NOMO-1 treated with dmso at 0.1 percent for 144 hours (cell line): ENCODE measurements around the gene SMIM12.
"Not testable (repeated sequence)": the region's sequence is repeated elsewhere in the genome, so short reads cannot be mapped to it uniquely, and the experiment has no call there.

Experiments
- DNase-seq: peaks from one replicate; lab custom pipeline; 2025; ENCODE audit not compliant: unreplicated experiment; lab: John Stamatoyannopoulos, UW

SMIM12 gene

DNA sequence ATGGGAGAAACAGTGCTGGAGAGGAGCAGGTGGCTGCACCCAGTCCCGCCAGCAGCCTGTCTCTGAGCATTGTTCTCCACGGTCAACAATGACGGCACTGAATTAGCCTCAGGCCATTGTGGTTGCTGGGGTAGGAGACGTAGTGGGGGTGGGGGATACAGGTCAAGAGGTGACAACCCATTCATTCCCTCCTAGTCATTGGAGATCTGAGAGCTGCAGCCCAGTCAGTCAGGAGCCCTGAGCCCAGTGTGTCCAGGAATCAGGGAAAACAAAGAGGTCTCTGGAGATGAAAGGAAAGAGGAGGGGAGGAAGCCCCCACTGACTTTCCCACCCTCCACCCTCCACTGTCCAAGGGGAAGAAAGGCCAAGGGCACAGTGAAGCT lies 15.3 kb downstream of the SMIM12 start:
- no peak for DNase-seq

DNA sequence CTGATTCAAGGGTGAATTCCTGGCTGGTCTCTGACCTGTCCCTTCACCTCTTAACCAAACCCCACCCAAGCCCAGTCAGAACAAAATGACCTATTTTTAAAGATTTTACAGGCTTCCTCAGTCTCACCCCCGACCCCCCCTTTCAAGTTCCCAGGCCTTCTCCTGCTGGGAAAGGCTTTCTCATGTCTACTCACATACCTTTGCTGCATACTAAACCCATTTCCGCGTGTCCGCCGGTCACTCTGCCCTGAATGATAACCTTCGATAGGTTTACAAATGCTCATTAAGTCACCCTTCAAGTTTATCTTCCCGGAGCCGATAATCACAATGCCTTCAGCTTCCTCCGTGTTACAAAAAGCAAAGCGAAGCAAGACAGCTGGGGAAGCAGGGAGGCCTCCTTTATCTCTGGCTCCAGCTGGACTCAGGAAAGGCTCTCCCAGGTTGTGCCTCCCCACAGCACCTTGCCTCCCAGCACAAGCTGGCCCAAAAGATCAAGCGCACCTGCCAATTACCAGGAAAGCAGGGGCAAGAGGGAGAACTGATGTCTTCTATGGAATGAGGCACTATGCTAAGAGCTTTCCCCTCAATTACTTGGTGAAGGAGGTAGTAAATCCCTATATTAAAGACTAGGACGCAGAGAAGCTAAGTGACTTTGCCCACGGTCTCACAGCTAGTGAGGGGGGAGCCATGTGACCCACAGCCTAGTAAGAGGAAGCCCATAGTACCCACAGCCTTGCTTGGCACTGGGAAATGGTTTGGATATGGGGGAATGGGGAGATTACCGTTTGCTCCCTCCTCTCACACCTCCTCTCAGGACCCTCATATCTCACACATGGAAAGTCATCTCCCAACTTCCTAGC lies 15.9 kb downstream of the SMIM12 start:
- DNase-seq: no peak

DNA sequence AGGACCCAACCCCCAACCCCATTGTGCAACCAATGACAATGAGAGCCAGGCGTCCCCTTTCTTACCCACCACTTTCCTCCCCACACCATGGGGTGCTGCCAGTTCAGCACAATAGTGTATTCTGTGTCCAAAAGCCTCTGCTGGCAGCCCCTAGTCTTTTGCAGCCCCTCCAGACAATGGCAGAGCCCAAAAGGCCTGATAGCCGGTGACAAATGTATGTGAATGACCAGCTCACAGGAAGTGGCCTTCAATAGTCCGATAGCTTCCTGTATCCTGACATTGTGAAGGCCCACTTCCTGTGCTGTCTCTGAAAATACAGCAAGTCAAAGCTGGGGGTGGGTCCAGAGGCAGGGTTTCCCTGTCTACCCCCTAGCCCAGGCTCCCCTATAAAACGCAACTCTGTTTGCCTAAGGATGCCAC lies 16.6 kb downstream of the SMIM12 start:
- DNase-seq: no peak

DNA sequence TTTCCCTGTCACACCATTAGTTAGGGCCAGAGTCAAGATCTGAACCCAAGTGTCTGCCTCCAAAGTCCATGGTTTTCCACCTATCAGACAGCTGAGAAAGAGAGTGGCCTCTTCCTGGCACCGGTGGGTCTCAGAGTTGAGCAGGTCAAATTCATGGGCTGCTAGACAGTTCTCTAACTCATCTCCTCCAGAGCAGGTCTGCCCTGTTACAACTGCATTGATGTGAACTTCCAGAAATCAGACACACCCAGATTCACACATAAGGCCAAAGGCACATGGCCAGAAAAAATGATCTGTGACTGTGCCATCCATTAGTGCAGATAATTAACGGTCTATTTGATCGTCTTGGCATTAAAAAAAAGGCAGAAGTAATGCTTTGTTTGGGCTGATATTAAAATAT lies 17.5 kb downstream of the SMIM12 start:
- DNase-seq: no peak

DNA sequence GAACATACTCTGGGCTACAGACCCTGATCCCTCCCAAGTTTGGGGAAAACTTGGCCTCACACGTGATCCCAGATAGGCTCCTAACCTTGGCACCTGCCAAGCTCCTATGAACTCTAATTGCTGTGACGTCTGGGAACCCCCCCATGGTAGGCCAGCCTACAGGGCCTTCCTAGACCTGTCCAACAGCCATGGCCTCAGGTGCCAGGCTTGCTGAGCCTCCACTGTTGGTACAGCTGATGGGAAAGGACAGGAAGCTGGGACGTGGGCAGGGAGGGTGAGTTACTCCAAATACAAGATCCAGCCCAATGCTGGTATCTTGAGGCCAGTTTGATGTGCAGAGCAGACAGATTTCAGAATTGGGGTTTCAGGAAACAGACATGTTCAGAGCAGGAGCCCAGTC lies 19.1 kb downstream of the SMIM12 start:
- DNase-seq: no peak

DNA sequence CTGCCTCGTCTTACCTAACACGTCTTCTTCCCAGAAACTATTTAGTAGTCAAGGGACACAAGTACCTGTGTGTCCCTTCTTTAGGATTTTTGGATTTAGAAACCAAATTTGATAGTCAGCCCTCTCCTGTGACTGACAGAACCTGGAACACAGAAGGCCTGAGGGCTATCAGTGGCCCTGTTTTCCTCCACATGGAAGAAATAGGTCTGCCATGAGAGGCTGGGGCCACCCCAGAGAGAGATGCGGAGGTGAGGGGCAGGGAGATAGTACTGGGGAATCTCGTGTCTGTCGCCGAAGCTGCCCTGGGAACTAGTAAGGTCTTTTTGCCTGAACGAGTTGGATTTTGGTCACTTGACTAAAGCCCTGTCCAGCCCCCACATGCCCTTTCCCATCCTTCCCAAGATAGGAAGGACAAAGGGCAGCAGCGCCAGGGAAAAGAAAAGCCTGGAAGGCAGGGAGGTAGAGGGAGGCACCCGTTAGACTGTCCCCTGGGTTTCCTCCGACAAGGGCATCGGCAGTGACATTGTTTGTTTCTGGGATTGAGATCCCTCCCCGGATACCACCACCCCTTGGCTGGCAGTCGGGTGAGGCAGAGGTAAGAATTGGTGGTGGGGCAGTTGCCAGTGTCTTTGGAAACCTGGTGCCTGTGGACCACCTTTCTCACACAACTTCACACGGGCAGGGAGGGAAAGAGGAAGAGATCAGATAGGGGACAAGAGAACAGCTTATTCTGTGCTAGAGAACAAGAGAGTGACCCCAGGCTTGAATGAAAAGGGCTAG lies 19.8 kb downstream of the SMIM12 start:
- DNase-seq: no peak

DNA sequence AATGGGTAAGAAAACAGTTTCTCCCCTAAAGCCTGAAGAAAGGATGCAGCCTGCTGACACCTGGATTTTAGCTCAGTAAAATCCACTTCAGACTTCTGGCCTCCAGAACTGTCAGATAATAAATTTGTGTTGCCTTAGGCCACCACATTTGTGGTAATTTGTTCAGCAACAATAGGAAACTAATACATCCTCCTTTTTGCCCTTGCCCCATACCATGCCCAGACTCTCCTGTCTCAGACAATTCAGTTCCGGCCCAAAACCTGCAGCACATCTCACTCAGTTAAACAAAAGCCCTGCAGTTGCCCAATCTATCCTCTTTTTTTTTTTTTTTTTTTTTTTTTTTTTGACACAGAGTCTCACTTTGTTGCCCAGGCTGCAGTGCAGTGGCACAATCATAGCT lies 25.8 kb downstream of the SMIM12 start:
- no peak for DNase-seq

DNA sequence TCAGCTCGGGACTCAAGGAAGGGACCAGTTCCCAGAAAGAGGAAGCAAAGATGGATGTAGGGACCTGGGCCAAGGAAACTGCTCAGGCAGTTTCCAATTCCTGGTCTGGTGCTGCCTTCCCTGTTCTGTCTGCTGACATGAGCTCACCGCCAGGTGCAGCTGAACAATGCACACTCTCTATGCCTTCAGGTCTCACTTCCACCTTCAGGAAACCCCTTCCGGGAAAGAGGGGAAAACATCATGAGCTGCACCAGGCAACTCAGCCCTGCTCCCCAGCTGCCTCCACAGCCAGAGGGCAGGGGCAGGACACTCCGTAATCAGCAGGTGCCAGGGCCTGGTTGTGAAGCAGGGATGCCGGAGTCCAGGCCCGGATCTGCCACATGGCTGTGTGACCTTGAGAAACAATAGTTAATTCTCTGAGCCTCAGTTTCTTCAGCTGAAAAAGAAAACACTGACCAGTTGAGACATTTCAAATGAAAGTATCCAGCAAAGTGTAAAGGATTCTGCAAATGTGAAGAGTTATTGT lies 27.8 kb downstream of the SMIM12 start:
- DNase-seq: no peak

DNA sequence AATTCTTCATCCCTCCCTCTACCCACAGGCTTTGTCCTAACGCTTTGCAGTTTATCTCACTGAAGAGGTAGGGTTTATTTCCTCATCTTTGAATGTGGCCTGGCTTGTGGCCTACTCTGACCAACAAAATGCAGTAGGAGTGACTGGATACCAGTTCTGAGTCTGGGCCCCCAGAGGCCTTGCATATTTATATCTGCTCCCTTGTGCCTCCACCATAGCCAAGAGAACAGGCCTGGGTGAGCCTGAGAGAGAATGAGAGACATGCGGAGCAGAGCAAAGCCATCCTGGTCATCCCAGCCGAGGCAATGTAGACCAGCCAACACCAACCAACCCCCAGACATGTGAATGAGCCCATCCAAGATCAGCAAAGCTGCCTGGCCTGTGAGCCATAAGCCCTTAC lies 30.3 kb downstream of the SMIM12 start:
- DNase-seq: peak; percentile 3

DNA sequence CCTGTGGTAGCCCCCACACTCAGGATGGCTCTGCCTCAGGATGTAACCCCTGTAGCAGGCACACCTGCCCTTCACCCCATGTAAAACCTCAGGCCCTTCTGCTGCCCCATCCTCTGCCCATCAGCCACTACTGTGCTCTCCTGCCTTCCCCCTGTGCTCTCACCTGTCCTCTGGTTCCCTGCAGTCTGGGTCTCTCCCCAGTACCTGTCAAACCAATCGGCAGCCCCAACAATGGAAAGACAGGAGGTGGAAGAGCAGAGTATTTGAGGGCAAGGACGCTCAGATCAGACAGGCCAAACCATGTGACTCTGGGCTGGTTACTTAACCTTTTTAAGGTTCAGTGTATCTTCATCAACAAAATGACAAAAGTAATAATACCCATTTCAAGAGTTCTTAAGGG lies 30.9 kb downstream of the SMIM12 start:
- no peak for DNase-seq

DNA sequence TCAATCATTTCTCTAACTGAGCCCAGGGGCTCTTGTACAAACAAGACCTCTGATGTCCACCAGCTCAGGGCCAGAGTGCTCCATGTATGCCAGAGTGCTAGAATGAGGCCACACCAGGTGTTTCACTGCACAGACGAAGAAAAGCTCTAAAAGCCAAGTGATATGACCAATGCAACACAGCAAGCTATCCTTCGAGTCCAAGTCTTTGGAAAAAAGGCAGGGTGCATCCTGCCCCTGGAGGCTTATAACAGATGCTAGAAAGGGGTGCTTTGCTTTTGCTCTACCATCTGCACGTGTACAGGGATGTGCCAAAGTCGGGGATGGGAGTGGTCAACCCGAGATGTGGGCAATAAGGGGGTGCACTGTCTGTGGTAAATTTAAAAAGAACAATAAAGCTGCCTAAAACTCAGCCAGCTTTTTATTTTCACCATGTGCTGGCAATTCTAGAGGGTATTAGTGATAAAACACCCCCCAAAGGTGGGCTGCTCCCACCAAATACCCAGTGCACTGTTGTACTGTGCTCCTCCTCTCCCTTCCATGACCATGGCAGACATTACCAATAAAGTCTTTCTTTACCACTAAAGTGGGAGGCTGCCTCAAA lies 32.1 kb downstream of the SMIM12 start:
- DNase-seq: no peak

DNA sequence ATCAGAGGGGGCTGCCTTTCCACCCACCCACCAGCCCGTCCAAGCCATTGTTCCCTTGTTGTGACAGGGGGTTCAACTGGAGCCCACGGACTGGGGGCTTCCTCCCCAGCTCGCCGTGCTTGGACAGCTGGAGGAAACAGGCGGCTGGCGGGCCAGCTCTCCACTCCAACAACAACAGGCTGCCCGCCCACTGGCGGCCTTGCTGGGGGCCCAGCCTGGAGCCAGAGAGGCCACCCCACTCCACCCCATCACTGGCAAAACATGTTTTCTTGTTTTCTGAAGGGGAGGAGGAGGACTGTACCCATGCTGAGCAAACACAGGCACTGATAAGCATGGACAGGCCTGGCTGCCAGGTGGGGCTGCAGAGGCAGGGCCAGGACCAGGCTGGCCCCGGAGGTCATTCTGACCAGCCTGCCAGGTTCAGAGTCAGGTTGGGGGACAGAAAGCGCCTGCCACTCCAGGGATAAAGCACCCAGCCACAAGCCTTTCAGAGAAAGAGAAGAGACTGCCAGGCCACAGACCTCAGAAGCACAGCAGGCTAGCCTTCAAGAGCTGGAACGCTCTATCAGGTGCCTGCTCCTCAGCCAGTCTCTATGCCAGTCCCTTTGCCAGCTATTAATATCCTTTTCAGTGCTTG lies 34.0 kb downstream of the SMIM12 start:
- DNase-seq: no peak

DNA sequence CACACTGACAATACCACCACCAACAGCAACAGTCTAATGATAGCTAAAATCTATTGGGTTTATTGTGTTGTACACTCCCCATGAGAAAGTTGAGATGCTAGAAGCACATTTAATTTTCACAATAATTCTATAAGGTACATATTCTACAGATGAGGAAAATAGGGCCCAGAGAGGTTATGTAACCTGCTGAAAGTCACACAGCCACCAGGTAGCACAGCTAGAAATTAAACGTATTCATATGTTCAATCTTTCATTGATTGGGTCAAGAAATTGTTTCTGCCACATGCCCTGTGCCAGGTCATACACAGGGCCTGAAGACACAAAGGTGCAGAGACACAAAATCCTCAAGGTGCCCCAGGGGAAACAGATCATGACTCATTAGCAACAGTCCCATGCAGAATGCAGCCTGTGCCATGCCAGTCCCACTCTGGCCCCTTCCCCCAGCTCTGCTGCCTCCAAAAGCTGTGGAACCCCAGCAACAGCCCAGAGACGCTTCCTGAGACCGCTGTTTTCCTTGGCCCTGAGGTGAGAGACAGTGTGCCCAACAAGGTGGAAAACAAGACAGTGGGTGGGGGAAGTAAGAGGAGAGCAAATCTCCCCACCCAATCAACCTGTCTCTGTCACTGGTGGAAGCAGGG lies 34.6 kb downstream of the SMIM12 start:
- no peak for DNase-seq

DNA sequence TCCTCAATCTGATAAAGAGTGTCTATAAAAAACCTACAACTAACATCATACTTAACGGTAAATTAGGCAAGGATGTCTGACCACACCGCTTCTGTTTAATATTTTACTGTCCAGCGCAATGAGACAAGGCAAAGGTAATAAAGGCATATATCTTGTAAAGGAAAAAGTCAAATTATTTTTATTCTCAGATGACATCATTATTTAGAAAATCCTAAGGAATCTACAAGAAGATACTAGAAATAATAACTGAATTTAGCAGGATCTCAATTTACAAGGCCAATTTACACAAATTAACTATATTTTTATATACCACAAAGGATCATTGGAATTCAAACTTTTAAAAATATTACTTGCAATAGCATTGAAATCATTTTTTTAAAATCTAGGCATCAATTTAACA lies 37.3 kb downstream of the SMIM12 start:
- DNase-seq: no peak

DNA sequence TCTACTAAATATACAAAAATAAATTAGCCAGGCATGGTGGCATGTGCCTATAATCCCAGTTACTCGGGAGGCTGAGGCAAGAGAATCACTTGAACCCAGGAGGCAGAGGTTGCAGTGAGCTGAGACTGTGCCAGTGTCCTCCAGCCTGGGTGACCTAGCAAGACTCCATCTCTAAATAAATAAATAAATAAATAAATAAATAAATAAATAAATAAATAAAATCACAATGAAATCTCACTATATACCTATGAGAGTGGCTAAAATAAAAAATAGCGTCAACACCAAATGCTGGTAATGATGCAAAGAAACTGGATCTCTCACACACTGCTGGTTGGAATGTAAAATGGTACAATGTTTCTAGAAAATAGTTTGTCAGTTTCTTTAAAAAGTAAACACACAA lies 40.7 kb downstream of the SMIM12 start:
- DNase-seq: not testable (repeated sequence)

DNA sequence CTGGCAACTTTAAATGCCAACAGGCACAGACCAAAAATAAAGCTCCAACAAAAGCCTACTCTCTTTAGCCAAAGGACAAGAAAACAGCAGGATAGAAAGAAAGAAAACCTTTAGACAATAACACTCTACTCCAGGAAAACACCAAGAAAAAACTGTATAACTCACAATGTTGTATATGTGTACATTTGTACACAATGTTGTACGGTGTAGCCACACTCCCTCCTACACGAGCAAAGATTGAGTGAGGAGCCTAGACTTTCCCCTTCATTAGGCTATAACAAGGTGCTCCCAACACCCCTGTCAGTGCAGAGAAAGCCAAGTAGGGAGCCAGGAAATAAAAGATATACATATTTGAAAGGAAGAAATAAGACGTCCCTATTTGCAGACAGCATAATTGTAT lies 42.8 kb downstream of the SMIM12 start:
- DNase-seq: no peak

DNA sequence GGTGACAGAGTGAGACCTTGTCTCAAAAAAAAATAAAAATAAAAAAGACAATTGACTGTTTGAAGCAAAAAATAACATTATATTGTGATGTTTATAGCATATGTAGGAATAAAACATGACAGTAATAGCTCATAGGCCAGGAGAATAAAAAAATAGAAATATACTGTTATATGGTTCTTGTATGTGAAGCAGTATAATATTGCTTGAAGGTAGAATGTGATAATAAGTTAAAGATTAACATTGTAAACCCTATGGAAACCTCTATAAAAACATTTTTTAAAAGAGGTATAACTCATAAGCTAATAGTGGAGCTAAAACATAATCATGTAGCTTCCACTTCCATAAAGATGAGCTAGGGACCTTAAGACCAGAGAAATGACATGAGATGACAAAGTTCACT lies 43.2 kb downstream of the SMIM12 start:
- no peak for DNase-seq

DNA sequence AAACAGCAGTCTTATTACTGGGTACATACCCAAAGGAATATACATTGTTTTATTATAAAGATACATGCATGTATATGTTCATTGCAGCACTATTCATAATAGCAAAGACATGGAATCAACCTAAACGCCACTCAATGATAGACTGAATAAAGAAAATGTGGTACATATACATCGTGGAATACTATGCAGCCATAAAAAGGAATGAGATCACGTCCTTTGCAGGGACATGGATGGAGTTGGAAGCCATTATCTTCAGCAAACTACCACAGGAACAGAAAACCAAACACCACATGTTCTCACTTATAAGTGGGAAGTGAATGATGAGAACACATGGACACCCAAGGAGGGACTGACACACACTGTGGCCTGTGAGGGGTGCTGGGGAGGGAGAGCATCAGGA lies 48.8 kb downstream of the SMIM12 start:
- not testable (repeated sequence) for DNase-seq

DNA sequence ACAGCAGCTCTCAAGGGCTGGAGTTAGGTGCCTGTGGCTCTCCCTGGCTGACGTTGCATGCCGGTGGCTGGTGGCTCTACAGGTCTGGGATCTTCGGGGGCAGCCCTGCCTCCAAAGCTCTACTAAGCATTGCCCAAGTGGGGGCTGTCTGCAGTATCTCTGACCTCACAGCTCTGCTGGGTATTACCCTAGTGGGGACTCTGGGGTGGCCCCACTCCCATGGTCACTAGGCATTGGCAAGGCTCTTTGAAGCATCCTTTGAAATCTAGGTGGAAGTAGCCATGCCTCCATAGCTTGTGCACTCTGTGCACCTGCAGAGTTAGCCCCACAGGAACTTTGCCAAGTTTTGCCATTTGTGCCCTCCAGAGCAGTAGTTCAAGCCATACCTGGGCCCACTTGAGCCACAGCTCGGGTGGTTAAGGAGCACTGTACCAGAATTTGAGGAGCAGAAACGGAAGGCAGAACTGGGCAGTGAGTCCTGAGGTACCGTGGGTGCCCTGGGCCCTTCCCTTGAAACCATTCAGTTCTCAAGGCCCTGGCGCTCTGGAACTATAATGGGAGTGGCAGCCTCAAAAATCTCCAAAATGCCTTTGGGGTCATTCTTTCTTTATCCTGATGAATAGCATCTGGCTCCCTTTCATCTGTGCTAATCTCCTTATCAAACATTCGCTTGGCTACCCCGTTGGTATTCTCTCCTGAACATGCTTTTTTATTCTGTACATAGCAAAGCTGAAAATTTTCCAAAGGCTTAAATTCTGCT lies 51.3 kb downstream of the SMIM12 start:
- no peak for DNase-seq

DNA sequence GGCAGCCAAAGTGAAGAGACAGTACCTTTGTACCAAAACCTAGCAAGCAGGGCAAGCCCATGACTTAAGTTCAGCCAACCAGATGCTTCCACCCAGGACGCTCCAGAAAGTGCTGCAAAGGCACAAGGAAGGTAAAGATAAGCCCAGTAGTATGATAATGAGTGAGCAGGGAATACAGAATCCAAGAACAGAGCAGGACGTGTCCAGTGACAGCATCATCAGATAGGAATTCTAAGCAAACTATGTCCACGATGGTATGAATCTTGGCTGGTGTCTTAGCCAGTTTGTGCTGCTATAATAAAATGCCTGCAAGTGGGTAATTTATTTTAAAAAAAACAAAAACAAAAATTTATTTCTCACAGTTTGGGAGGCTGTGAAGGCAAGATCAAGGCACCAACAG lies 53.2 kb downstream of the SMIM12 start:
- DNase-seq: no peak
